Heart right ventricle (tissue), 16 donors: ENCODE results near the gene TACSTD2. TPM values are rescaled to one million over a fixed set of nuclear protein-coding genes. Genes with fewer than 3 reads are reported as not detected.
A peak's percentile ranks its signal among the peaks of the same experiment; 100 is the strongest.

Experiments
- ATAC-seq, 8 donors: fragments of 200-7000 bp; cut with Tn5 transposase; one replicate each; pipeline ENCODE4 v1.9.1; 2020; ENCODE audit warnings: mild to moderate bottlenecking in 8 of 8, moderate library complexity in 8 of 8, moderate number of reproducible peaks in 1 of 8
- DNase-seq, 2 donors: peaks; one replicate each; pipeline ENCODE4 v3.0.0-alpha.2; 2020
- H3K27ac ChIP-seq, 10 donors: fragments of 200-600 bp; sonication (generic) in 2 of 10; one replicate each; pipeline versions ENCODE4 v1.5.0 to v1.8.0; 2020 to 2022; ENCODE audit warnings: mild to moderate bottlenecking in 3 of 10
- H3K27me3 ChIP-seq, 7 donors: fragments of 200-600 bp; one replicate each; pipeline ENCODE4 v1.8.0; 2021 to 2022; ENCODE audit warnings: mild to moderate bottlenecking in 2 of 7
- H3K36me3 ChIP-seq, 9 donors: fragments of 200-600 bp; sonication (generic) in 1 of 9; one replicate each; pipeline versions ENCODE4 v1.5.0 to v1.8.0; 2020 to 2022; ENCODE audit warnings: mild to moderate bottlenecking in 2 of 9
- H3K4me1 ChIP-seq, 9 donors: fragments of 200-600 bp; sonication (generic) in 1 of 9; one replicate each; pipeline versions ENCODE4 v1.5.0 to v1.8.0; 2020 to 2022; ENCODE audit warnings: mild to moderate bottlenecking in 4 of 9
- H3K4me3 ChIP-seq, 10 donors: fragments of 200-600 bp; sonication (generic) in 2 of 10; one replicate each; pipeline versions ENCODE4 v1.5.0 to v1.8.0; 2020 to 2022; ENCODE audit warnings: mild to moderate bottlenecking in 7 of 10, moderate library complexity in 2 of 10
- H3K9me3 ChIP-seq, 11 donors: fragments of 200-600 bp in 10 of 11; sonication (generic) in 2 of 11; one replicate each; pipeline versions ENCODE4 v1.5.0 to v1.8.0; 2013 to 2022; ENCODE audit warnings: mild to moderate bottlenecking in 2 of 11, control low read depth in 1 of 11, moderate library complexity in 1 of 11
- CTCF ChIP-seq, 9 donors: fragments of 200-600 bp; sonication (generic) in 2 of 9; IDR thresholded peaks; one replicate each; pipeline versions ENCODE4 v1.5.0 to v1.8.0; 2021 to 2022; ENCODE audit warnings: antibody characterized with exemption in 9 of 9, mild to moderate bottlenecking in 5 of 9, moderate library complexity in 1 of 9
- WGBS, 2 donors: extraction: QIAGEN DNeasy Blood & Tissue Kit; methylation state at CpG; one replicate each; pipeline ENCODE4 v1.1.7; 2013; ENCODE audit warnings: inconsistent platforms in 1 of 2; 5-methylcytosine and 5-hydroxymethylcytosine counted together
- intact Hi-C, 10 donors: fragments of 100-400 bp; cut with DNase I; formaldehyde crosslinking; loops; one replicate each; pipeline versions ENCODE4 v1.11.1 to v1.14.2; 2022
- polyA plus RNA-seq, 2 donors: library from polyadenylated mRNA; stranded (reverse); fragments of 200-250 nt; gene quantifications; one replicate each; pipeline ENCODE4 v1.2.3, GENCODE V29; 2013
- total RNA-seq, 10 donors: library from RNA; stranded (reverse); fragmentation: NEBNext Ultra II Directional in 3 of 10; extraction: Animal tissue kit (Norgen Biotek cat#: 25700) in 3 of 10; gene quantifications; one replicate each; pipeline versions ENCODE4 v1.2.1 to v1.2.4, GENCODE V29; 2021 to 2023
- donor health status: Arrhythmogenic right ventricular cardiomyopathy.
- donor health status: ischemic (EF 13 %, LVEDD 7.1; RV severe dilation, severe dysfunction).
- donor health status: healthy with polysubstance abuse.
- donor health status: DM: no; HTN: yes; CAD: no.
- donor health status: DM: no; HTN: no; CAD: no.
- donor health status: ischemic (EF 25% LVEDD 6.9; RV normal size, moderate dysfunction).
- donor health status: ischemic (EF 25% LVEDD 5.7; RV mildly dilated, moderate dysfunction).
- donor health status: healthy.
- donor health status: DM: yes; HTN: yes; CAD: no.
- donor health status: Ischemic cardiomyopathy.
- donor health status: ischemic (EF 35%, LVEDD 5.7; RV mildly dilated, moderate dysfunction).
- donor health status: nonischemic (EF 11% LVEDD 7.7; RV severe dilation, severe dysfunction).
- donor health status: DM: yes; HTN: yes; CAD: no.
- donor health status: PGD.
- donor health status: ischemic (EF 29% LVEDD 5.4; RV normal size, mild dysfunction).
- donor health status: nonischemic (EF 23%, LVEDD 6.1; RV moderate dilation, normal function).

The TACSTD2 gene
- total and polyA plus RNA-seq, 12 donors = 0.14 to 0.35 (median 0.21) TPM; not detected in 3

GRCh38 chr1:58575551-58576324, 1.3 kb downstream of the TACSTD2 start:
- 29 to 30% methylated on average over 32 of the region's 32 CpGs for WGBS, 2 donors
- peaks cover 0 to 88% (median 69%) of the 10 kb centered on the region in 7 donors for H3K27me3 ChIP-seq
- no peak for TF ChIP-seq CTCF (IDR thresholded peaks at IDR 0.05)
- no peak overlapping the region for H3K27ac ChIP-seq
- H3K4me1 ChIP-seq = peaks cover 0 to 27% (median 15%) of the 10 kb centered on the region in 9 donors
- no peaks in the 10 kb centered on the region for H3K36me3 ChIP-seq
- peak overlapping the region in 9 of 10 donors; percentile 6 to 49 (median 36) for H3K4me3 ChIP-seq
- peak in 2 of 8 donors; percentile 33 to 53 for ATAC-seq
- DNase-seq = no peak
- H3K9me3 ChIP-seq = no peaks in the 10 kb centered on the region
- intact Hi-C loops = no loop called here

GRCh38 chr1:58574816-58575215, 2.2 kb downstream of the TACSTD2 start:
- Histone ChIP-seq H3K9me3 (no peaks in the 10 kb centered on the region), H3K4me1 (peaks cover 0 to 27% (median 15%) of the 10 kb centered on the region in 9 donors), H3K27ac (no peak overlapping the region), H3K4me3 (no peak overlapping the region), H3K27me3 (peaks cover 0 to 89% (median 76%) of the 10 kb centered on the region in 7 donors), H3K36me3 (no peaks in the 10 kb centered on the region)
- DNase-seq (no peak), ATAC-seq (no peak)
- intact Hi-C loops = no loop called here
- TF ChIP-seq CTCF (IDR thresholded peaks at IDR 0.05) = no peak
- 90 to 92% methylated on average over 2 of the region's 2 CpGs for WGBS, 2 donors

GRCh38 chr1:58573705-58574591, 3.1 kb downstream of the TACSTD2 start:
- intact Hi-C loops = no loop called here
- H3K4me1 ChIP-seq = peaks cover 0 to 27% (median 15%) of the 10 kb centered on the region in 9 donors
- no peak for TF ChIP-seq CTCF (IDR thresholded peaks at IDR 0.05)
- no peak for ATAC-seq
- no peak overlapping the region for H3K4me3 ChIP-seq
- H3K9me3 ChIP-seq = no peaks in the 10 kb centered on the region
- no peak for DNase-seq
- no peak overlapping the region for H3K27ac ChIP-seq
- peaks cover 0 to 89% (median 81%) of the 10 kb centered on the region in 7 donors for H3K27me3 ChIP-seq
- H3K36me3 ChIP-seq = no peaks in the 10 kb centered on the region
- 62 to 74% methylated on average over 4 of the region's 4 CpGs for WGBS, 2 donors

GRCh38 chr1:58573138-58573537, 3.9 kb downstream of the TACSTD2 start:
- intact Hi-C loops = no loop called here
- H3K27ac ChIP-seq = no peak overlapping the region
- peaks cover 0 to 27% (median 15%) of the 10 kb centered on the region in 9 donors for H3K4me1 ChIP-seq
- TF ChIP-seq CTCF (IDR thresholded peaks at IDR 0.05) = no peak
- ATAC-seq (no peak), DNase-seq (no peak)
- peaks cover 0 to 93% (median 80%) of the 10 kb centered on the region in 7 donors for H3K27me3 ChIP-seq
- no peaks in the 10 kb centered on the region for H3K9me3 ChIP-seq
- no peaks in the 10 kb centered on the region for H3K36me3 ChIP-seq
- no peak overlapping the region for H3K4me3 ChIP-seq
- 38 to 60% methylated on average over 2 of the region's 2 CpGs for WGBS, 2 donors
